GM19193 (cell line): ENCODE measurements around the gene MEGF11.

ENCODE experiments used
- POLR2A ChIP-seq: IDR thresholded peaks from 4 replicates; pipeline ENCODE4 v1.6.1; 2011; ENCODE audit not compliant: insufficient read depth, insufficient read length; ENCODE audit errors: extremely low read depth

Gene MEGF11

DNA sequence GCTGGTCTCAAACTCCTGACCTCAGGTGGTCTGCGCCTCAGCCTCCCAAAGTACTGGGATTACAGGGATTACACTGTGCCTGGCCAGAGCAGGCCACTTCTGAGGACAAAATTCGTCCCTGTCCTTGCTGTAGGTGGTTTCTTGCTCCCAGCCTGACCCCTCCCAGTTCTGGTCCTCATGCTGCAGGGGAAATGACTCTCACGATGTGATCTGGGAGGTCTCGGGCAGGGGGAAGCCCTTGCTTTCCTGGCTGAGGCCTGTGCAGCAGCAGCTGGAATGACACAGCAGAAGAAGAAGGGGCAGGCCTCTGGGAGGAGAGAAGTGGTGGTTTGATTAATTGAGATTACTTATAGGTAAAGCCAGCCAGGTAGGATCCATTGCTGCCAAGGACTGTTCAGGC, 39.3 kb downstream of the MEGF11 start:
- no peak for TF ChIP-seq POLR2A

DNA sequence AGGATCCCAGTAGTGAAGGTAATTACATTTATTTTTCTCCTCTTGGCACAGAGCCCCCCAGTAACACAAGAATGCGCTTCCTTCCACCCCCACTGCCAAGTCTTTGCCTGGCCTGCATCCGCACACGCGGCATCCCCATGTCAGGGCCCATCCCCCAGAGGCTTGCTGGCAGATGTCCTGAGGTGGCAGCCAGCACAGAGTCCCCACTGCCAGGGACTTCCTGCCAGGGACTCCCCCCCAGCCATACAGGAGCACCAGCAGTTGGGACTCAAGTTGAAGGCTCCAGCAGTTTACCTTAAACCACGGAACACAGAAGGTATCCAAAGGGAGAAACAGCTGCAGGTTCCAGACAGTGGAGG, 41.0 kb downstream of the MEGF11 start:
- TF ChIP-seq POLR2A: no peak

DNA sequence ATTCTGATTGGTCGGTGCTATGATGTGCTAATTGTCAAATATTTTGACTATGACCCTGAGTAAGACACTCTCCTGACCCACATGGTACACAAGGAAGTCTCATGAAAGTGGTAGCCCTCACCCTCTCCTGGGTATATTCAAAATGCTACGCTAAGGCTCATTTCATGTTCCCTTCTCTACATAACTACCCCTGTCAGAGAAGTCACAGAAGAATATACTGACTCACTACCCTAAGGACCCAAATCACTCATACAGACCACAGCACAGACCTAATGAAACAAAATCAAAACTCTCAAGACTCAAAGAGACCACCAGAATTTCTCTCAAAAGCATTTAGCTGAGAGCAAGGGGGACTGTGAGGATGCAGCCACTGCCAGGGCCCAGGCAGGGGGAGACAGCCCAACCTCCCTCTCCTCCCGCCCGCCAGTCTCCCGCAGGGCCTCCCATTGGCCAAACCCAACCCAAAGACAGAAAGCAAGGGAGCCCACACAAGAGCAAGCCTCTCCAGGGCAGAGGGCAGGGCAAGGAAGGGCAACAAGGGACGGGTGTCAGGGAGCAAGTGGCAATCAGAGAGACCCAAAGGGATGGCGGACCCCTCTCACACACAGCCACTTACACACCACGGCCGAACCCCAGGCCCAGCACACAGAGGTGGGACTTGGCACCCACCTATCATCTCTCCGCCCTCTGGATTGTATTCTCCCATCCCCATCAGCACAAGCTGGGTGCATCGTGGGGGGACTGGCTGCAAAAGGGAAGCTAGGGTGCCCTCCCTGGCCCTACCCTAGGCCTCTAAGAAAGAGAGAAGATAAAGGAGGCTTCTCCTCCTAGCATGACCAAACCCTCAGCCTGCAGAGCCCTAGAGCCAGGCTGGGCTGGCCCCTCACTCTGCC, 41.6 kb downstream of the MEGF11 start:
- no peak for TF ChIP-seq POLR2A

DNA sequence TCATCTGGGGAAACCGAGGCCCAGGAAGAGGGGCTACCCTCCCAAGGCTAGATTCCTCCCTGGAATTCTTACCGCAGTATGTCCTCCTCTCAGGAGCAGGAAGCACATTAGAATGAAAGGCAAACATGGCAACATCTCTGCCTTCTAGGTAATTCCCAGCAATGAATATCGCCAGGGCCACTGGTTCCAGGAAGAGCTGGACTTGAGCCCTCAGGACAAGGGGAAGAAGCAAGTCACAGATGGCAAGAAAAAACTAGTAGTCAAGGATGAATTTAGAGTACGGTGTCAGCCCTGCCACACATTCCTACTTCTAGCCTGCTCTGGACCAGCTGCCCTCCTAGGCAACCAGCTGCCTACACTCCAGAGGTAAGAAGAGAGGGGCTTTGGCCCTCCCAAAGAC, 42.9 kb downstream of the MEGF11 start:
- TF ChIP-seq POLR2A: no peak

DNA sequence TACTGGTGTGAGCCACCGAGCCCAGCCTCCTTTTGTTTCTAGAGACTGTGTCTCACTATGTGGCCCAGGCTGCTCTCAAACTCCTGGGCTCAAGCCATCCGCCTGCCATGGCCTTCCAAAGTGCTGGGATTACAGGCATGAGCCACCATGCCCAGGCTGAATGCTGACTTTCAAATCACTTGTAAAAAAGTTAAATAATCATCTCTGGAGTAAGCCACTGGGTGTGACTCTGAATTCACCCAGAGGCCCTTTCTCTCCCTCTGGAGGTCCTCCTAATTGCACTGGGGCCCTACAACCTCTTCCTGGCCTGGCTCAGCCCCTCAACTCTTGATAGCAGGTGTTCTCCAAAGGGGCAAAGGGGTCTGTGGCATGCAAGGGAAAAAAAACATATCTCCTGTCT, 54.8 kb downstream of the MEGF11 start:
- TF ChIP-seq POLR2A: no peak

DNA sequence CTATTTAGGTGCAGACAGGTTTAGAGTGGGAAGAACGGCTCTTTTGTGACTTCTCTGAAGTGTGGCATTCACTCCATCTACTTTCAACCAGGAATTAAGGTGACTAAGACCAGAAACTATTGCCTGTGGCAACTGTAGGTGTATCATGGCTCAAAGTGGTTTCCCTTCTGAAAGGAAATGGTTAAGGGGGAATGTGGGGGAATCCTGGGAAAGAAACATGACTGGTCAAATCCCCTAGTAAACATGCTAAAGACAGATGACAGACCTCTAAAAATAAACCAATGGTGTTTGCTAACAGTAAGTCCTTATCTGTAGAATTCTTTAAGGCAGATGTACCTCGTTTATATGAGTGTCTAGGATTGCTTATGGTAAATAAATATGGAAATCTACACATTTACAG, 56.9 kb downstream of the MEGF11 start:
- TF ChIP-seq POLR2A: no peak

DNA sequence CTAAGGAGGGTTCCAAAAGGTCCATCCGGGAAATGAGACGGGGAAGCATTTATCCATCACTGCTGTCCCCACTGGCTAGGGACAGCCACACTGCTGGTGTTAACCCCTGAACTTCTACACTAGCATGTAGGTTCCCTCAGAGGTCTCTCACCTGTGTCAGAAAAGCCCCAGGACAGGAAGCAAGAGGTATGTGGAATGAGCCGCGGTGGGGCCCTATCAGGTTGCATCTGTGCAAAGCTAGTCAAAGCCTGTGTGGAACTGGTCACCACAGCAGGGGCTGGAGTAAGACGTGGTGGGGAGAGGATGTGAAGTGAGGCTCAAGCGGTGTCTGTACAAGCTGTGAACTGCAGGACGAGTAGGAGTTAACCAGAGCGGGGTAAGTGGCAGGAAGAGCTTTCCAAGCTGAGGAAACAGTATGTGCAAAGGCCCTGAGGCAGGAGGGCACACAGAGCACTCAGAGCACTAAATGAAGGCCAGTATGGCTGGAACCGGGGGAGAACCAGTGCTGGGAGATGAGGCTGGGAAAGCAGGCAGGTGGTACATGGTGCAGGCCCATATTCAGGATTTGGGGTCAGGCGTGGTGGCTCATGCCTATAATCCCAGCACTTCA, 57.8 kb downstream of the MEGF11 start:
- no peak for TF ChIP-seq POLR2A

DNA sequence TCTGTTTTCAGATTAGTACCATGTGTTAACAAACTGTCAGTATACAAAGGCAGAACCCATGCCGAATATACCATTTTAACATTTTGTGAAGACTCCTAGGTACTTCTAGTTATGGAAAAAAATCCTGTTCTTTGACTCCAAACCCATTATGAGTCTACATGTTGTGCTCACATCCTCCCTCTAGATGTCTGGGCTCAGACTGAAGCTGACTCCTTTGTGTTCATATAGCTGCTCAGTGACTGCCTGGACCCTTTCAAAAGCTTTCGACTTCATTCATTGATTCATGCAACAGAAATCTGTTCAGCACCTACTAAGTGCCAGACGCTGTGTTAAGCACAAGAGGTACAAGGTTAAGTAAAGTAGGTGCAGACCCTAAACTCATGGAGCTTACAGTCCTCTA, 60.5 kb downstream of the MEGF11 start:
- no peak for TF ChIP-seq POLR2A

DNA sequence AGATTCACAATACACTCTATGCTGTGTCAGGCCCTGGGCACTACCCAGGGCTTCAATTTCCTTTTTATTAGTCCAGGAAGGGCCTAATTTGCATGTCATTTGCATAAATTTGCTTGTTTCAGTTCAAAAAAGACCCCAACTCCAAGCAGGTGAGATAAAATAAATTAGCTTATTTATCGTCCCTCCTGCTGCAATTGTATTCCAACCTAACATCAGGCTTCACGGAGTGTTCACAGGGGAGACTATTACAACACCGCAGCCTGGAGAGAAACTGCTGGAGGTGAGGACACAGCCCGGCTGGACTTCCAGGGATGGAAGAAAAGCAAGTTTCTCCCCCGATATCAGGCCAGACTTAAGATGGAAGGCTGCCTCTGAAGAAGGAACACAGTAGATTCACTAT, 62.8 kb downstream of the MEGF11 start:
- no peak for TF ChIP-seq POLR2A

DNA sequence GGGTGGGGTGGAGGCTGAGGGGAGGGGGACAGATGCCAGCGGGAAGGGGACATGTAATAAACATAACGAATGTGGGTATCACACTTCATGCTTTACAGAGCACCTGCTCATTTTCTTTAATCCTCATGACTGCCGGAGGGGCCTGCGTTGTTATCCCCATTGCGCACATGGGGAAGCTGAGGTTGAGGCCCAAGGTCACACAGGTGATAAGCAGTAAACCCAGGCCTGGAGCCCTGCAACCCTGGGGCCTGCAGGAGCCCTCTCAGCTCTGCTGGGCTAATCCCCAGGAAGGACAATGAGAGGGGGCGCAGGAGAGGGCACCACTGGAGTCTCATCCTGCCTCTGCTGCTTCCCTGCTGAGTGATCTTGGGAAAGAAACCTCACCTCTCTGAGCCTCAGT, 64.3 kb downstream of the MEGF11 start:
- TF ChIP-seq POLR2A: no peak

DNA sequence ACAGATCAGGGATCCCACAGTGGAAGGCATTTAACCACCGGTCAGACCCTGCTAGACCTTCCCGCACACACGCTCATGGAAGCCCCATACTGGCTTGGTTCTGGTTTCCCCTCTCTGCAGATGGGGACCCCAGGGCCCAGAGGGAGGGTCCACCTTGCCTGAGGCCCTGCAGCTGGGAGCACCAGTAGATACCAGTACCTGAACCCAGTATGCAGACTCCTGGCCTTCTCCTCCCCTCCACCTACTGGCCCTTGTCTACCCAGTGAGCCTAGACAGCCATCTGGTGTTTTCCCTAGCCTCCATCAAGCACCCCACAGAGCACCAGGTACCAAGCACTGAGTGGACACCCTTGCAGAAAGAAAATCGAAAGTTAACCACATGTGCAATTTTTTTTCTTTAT, 65.1 kb downstream of the MEGF11 start:
- TF ChIP-seq POLR2A: no peak

DNA sequence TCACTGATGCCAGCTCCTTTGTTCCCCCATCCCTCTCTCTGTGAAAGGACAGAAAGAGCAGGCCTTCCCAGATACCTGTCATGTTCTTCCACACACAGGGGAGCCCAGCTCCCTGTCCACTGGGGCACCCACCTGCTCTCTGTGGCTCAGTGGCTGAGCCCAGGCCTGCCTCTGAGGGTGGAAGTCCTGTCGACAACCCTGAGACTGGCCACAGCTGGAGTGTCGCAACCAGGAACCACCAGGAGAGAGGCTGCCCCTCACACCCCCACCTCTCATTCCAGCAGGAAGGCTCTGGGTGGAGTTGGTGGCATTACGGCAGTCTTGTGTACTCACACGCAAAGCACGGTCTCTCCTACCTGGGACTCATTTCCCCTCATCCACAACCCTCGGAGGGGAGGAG, 66.3 kb downstream of the MEGF11 start:
- TF ChIP-seq POLR2A: no peak

DNA sequence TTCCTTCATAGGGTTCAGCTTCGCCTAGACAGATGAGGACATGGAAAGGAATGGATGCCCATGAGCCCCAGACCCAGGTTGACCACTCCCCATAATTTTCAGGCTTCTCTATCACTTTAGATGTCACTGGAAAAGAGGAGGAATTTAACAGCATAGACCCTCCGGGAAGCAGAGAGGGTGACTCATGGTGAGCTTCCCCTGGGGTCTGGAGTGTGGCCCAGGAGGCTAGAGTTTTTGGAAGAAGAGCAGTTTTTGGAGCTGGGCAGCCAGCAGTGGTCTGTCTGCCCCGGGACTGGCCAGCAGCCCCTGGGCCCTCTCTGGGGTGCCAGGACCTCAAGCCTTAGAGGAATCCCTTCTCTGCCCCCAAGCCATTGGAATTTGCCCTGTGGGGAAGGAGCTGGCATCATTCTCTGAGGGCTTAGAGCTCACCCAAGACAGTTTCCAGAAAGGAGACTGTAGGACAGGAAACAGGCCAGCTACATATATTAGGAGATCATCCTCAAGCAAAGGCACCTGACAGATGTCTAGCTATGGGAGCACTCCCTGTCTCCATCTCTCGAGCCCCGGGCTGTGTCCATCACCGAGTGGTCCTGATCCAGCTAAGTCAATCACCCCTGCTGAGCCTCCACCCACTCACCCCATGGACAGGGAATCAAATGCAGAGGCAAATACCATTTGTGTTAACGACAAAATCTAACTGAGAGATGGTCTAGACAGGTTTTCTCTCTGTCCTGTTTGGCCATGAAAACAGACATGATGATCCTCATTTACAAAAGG, 67.3 kb downstream of the MEGF11 start:
- TF ChIP-seq POLR2A: no peak

DNA sequence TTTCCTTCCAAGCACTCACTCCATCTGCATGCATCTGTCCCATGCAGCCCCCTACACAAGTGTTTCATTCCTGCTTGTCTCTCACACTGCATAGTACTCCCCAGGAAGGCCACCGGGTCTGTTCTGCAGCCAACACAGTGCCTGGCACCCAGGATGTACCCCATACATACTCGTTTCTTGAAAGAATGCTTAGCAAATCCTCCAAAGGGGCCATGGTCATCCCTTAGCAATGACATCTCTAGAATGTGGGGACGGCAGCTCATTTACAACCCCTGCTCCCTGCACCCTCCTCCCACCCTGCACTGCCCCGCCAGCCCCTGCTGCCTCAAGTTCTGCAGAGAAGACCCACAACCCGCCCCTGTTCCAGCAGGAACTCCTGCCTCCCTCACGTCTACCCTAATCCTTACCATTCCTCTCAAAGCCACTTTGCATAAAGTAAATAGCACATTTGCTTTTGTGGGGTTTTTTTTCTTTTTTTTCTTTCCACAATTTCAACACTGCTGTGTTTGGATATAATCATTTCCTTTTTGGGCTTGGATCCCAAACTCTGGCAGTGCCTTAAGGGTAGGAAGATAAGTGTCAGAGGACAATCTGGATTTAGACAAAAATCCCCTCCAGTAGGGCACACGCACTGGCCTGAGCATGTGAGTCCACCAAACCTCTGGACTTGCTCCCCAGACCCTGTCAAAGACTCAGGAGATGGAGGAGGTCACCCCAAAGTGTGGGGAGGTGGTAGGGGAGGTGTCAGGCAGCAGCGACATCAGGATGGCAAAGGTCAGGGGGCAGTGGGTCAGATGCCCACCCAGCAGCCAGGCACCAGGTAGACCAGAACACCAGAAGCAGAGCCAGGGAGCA, 68.4 kb downstream of the MEGF11 start:
- no peak for TF ChIP-seq POLR2A

DNA sequence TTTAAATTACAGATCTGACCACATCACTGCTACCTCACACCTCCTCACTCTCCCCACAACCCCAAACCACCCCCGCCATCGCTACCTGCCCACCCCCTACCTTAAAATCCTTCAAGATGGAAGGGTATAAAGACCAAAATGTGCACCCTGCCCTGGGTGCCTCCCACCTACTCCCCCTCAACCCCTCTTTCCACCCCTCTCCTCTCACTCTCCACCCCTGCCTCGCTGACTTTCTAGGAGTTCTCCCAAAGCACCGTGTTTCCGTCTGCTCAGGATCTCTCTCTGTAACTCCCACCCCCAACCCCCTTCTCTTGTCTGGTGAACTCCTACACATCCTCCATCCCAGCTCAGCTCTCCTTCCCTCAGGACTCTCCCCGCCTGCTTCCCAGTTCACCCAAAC, 69.1 kb downstream of the MEGF11 start:
- no peak for TF ChIP-seq POLR2A

DNA sequence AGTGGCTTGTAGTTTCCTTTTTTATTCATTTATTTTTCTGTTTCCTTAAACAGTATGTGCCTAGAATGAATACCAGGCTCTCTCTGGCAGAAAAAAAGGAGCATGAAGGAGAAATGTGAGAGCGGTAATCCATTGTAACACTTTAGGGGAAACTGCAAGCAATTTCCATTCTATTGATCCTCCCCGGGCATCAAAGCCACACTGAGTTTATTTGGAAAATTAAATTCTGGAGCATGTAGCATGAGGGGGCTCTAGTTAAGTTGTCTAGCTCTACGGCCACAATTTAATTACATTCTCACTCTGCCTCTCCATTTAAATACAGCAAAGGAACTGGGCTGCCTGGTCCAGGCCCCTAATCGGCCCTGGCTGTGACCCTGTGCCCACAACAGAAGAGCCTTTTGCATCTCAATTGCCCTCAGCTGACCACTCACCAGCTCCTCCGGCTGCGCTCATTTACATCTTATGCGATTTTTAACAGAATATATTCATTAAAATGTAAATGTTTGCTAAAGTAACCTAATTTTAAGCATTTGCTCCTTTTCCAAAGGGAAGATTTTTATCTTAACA, 72.9 kb downstream of the MEGF11 start:
- no peak for TF ChIP-seq POLR2A
